Activated naive CD8-positive, alpha-beta T cell (primary cell): Measurements from ENCODE around the gene ING1.
"Not testable (repeated sequence)": the region's sequence is repeated elsewhere in the genome, so short reads cannot be mapped to it uniquely, and the experiment has no call there.

Source experiments
- H3K27ac Mint-ChIP-seq: one replicate; pipeline ENCODE4 v1.8.0; 2021; ENCODE audit warnings: mixed read lengths
- H3K27me3 Mint-ChIP-seq: one replicate; pipeline ENCODE4 v1.8.0; 2021; ENCODE audit warnings: mixed read lengths
- H3K36me3 Mint-ChIP-seq: one replicate; pipeline ENCODE4 v1.8.0; 2021; ENCODE audit warnings: mixed read lengths
- H3K4me1 Mint-ChIP-seq: one replicate; pipeline ENCODE4 v1.8.0; 2021; ENCODE audit warnings: low read depth, mixed read lengths
- H3K4me3 Mint-ChIP-seq: one replicate; pipeline ENCODE4 v1.8.0; 2021; ENCODE audit warnings: mild to moderate bottlenecking, mixed read lengths
- H3K9me3 Mint-ChIP-seq: one replicate; pipeline ENCODE4 v1.8.0; 2021; ENCODE audit warnings: low read depth, mixed read lengths

ING1 gene

GRCh38 chr13:110722971-110723370 lies 9.5 kb downstream of the ING1 start:
- H3K4me3 Mint-ChIP-seq: no peak overlapping the region
- H3K27me3 Mint-ChIP-seq: no peaks in the 10 kb centered on the region
- peaks cover 33% of the 10 kb centered on the region for H3K4me1 Mint-ChIP-seq
- no peaks in the 10 kb centered on the region for H3K9me3 Mint-ChIP-seq
- peaks cover 5% of the 10 kb centered on the region for H3K36me3 Mint-ChIP-seq
- peak overlapping the region; percentile 47 for H3K27ac Mint-ChIP-seq

DNA sequence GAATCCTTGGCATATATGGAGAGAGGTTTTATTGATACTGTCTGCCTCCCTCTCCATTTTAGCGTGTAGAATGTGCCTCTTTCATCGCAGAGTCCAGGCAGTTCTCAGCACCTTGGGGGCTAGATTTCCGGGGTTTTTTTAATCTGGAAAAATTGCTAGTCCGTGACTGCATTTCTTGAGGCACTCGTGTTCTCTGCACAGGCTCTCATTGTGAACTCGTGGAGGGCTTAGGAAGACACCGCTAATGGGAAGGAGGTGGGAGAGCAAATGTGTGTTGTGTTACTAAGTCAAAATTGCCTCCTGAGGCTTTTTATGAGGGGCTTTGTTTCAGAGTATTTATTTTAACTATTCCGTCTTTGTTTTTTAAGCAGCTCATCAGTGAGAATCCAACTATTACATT lies 10.1 kb downstream of the ING1 start:
- Mint-ChIP-seq H3K9me3 (no peaks in the 10 kb centered on the region), H3K4me1 (peaks cover 29% of the 10 kb centered on the region), H3K27me3 (no peaks in the 10 kb centered on the region), H3K36me3 (peaks cover 5% of the 10 kb centered on the region), H3K4me3 (no peak overlapping the region), H3K27ac (peak overlapping the region; percentile 54)

DNA sequence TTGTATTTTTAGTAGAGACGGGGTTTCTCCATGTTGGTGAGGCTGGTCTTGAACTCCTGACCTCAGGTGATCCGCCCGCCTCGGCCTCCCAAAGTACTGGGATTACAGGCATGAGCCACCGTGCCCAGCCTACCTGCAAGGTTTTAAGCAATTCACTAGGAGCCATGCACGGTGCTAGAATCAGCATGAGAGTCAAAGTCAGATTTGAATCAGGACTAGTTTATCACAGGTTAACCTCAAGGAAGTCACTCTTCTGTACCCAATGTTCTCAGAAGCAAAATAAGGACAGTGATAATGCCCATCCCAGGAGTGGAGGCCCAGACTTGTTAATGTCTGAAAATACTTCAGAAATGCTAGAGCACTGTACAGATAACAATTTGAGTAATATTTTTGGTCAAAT lies 12.7 kb downstream of the ING1 start:
- not testable (repeated sequence) for H3K27ac Mint-ChIP-seq, H3K9me3 Mint-ChIP-seq, H3K36me3 Mint-ChIP-seq, H3K27me3 Mint-ChIP-seq
- peaks cover 22% of the 10 kb centered on the region for H3K4me1 Mint-ChIP-seq
- H3K4me3 Mint-ChIP-seq: peak overlapping the region; percentile 56

DNA sequence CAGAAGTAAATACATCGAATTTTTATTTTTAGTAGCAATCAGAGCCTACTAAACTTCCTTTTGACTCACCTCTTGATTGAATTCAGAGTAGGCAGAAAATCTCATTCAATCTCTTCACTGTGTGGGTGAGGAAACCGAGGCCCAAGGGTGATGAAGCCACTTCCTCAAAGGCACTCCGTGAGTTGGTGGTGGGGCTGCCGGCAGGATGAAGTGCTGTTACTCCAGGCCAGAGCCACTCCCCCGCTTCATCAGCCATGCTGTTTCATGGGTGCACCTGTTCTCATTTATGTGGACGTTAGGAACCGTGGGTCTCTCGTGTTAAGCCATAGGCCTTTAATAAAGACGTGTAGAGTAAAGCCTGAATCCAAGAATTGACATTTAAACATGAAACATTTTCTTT lies 13.2 kb downstream of the ING1 start:
- Mint-ChIP-seq H3K4me3 (peak overlapping the region; percentile 56), H3K27me3 (no peaks in the 10 kb centered on the region), H3K4me1 (peaks cover 21% of the 10 kb centered on the region), H3K9me3 (no peaks in the 10 kb centered on the region), H3K27ac (peak overlapping the region; percentile 61), H3K36me3 (no peaks in the 10 kb centered on the region)

DNA sequence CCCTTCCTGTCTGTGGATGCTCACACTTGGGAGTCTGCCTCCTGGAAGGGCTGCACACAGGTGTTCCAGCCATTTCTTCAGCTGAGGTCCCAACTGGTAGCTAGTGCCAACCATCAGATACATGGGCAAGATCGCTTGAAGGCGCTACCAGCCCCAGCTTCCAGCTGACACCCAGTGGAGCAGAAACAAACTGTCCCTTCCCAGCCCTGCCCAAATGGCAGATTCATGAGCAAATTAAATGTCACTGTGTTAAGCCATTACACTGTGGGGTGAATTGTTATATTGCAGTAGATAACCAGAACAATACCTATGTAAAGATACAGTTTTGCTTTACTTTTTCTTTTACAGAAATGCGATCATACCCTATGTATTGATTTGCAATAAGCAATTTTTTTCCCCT lies 17.6 kb downstream of the ING1 start:
- Mint-ChIP-seq H3K9me3 (no peaks in the 10 kb centered on the region), H3K27ac (no peak overlapping the region), H3K27me3 (no peaks in the 10 kb centered on the region), H3K4me1 (peaks cover 13% of the 10 kb centered on the region), H3K4me3 (no peak overlapping the region), H3K36me3 (no peaks in the 10 kb centered on the region)

- Mint-ChIP-seq H3K27ac (no peak overlapping the region), H3K27me3 (no peaks in the 10 kb centered on the region), H3K4me3 (no peak overlapping the region), H3K36me3 (peaks cover 2% of the 10 kb centered on the region), H3K9me3 (no peaks in the 10 kb centered on the region), H3K4me1 (peaks cover 2% of the 10 kb centered on the region)
Observed at GRCh38 chr13:110734561-110734960, 21.1 kb downstream of the ING1 start.

GRCh38 chr13:110737555-110737954 lies 24.1 kb downstream of the ING1 start:
- H3K4me3 Mint-ChIP-seq: no peak overlapping the region
- H3K27me3 Mint-ChIP-seq: no peaks in the 10 kb centered on the region
- no peak overlapping the region for H3K27ac Mint-ChIP-seq
- no peaks in the 10 kb centered on the region for H3K9me3 Mint-ChIP-seq
- peaks cover 2% of the 10 kb centered on the region for H3K4me1 Mint-ChIP-seq
- H3K36me3 Mint-ChIP-seq: peaks cover 5% of the 10 kb centered on the region

- peaks cover 12% of the 10 kb centered on the region for H3K36me3 Mint-ChIP-seq
- no peak overlapping the region for H3K4me3 Mint-ChIP-seq
- no peaks in the 10 kb centered on the region for H3K9me3 Mint-ChIP-seq
- no peaks in the 10 kb centered on the region for H3K4me1 Mint-ChIP-seq
- no peak overlapping the region for H3K27ac Mint-ChIP-seq
- no peaks in the 10 kb centered on the region for H3K27me3 Mint-ChIP-seq
Observed at GRCh38 chr13:110743687-110744086, 30.2 kb downstream of the ING1 start.

- Mint-ChIP-seq H3K4me1 (no peaks in the 10 kb centered on the region), H3K27me3 (no peaks in the 10 kb centered on the region), H3K4me3 (no peak overlapping the region), H3K36me3 (peaks cover 15% of the 10 kb centered on the region), H3K27ac (no peak overlapping the region), H3K9me3 (no peaks in the 10 kb centered on the region)
Observed at GRCh38 chr13:110746438-110746837, 32.9 kb downstream of the ING1 start.

- no peaks in the 10 kb centered on the region for H3K27me3 Mint-ChIP-seq
- no peak overlapping the region for H3K27ac Mint-ChIP-seq
- H3K4me1 Mint-ChIP-seq: no peaks in the 10 kb centered on the region
- H3K36me3 Mint-ChIP-seq: peaks cover 10% of the 10 kb centered on the region
- no peaks in the 10 kb centered on the region for H3K9me3 Mint-ChIP-seq
- no peak overlapping the region for H3K4me3 Mint-ChIP-seq
Observed at GRCh38 chr13:110748271-110748670, 34.8 kb downstream of the ING1 start.

- H3K27me3 Mint-ChIP-seq: peaks cover 7% of the 10 kb centered on the region
- no peak overlapping the region for H3K27ac Mint-ChIP-seq
- no peaks in the 10 kb centered on the region for H3K9me3 Mint-ChIP-seq
- H3K4me3 Mint-ChIP-seq: no peak overlapping the region
- peaks cover 2% of the 10 kb centered on the region for H3K36me3 Mint-ChIP-seq
- H3K4me1 Mint-ChIP-seq: no peaks in the 10 kb centered on the region
Observed at GRCh38 chr13:110756219-110756631, 42.7 kb downstream of the ING1 start.

DNA sequence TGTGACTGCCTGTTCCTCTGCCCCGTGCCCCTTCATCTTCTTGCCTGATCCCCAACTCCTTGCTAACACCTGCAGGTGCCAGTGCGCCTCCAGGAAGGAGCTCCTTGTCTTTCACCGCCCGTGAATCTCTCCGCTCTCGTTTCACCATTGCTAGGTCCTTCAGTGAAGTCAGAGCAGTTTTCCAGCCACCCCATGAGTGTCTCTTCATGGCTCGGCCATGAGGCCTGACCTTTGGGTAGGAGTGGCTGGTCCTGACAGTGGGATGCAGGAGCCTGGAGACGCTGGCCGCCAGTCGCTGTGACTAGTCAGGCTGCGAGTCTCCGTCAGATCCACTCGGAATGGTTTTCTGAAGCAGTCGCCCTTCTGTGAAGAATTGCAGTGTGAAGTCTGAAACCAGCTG lies 43.8 kb downstream of the ING1 start:
- Mint-ChIP-seq H3K27ac (no peak overlapping the region), H3K27me3 (peaks cover 7% of the 10 kb centered on the region), H3K36me3 (peaks cover 2% of the 10 kb centered on the region), H3K4me3 (no peak overlapping the region), H3K9me3 (no peaks in the 10 kb centered on the region), H3K4me1 (no peaks in the 10 kb centered on the region)

DNA sequence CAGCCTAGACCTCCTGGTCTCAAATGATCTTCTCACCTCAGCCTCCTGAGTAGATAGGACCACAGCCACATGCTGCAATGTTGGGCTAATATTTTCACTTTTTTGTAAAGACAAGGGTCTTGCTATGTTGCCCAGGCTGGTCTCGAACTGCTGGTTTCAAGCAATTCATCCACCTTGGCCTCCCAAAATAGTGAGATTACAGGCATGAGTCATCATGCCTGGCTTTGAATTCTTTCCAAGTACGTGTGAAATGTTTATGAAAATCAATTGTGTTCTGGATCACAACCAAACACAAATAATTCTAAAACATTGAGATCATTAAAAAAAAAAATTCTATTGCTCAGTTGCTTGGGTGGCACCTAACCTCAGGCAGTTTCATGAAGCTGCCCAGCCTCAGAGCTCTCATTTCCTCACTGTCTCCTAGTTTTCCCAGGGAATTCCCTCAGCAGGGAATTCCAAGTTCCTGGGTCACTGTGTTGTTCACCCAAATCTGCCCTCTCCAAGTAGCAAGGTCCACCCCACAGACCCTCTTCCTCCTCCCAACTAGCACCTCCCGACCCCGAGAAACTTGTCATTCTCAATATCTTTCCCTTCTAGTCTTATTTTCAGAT lies 44.8 kb downstream of the ING1 start:
- H3K27me3 Mint-ChIP-seq: peaks cover 8% of the 10 kb centered on the region
- H3K9me3 Mint-ChIP-seq: no peaks in the 10 kb centered on the region
- no peaks in the 10 kb centered on the region for H3K4me1 Mint-ChIP-seq
- H3K36me3 Mint-ChIP-seq: peaks cover 2% of the 10 kb centered on the region
- no peak overlapping the region for H3K4me3 Mint-ChIP-seq
- H3K27ac Mint-ChIP-seq: no peak overlapping the region

DNA sequence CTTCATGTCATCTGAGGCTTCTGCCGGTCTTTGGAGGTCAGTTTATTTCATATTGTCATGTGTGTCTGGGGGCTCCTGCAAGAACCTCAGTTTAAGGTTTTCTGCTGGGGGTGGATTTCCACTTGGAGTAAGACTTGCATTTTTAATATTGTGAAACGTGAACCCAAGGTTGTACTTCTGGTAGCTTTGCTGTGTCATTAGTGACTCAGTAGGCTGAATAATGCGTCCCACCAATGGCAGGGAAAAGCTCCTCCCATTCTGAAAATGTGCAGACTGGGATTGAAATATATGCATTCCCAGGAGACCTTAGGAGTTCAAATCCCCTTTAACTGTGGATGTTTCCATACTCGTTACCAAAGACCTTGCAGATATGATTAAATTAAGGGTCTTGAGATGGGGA lies 46.2 kb downstream of the ING1 start:
- H3K27ac Mint-ChIP-seq: no peak overlapping the region
- peaks cover 2% of the 10 kb centered on the region for H3K36me3 Mint-ChIP-seq
- no peaks in the 10 kb centered on the region for H3K9me3 Mint-ChIP-seq
- peaks cover 16% of the 10 kb centered on the region for H3K27me3 Mint-ChIP-seq
- no peaks in the 10 kb centered on the region for H3K4me1 Mint-ChIP-seq
- H3K4me3 Mint-ChIP-seq: no peak overlapping the region

- H3K9me3 Mint-ChIP-seq: no peaks in the 10 kb centered on the region
- no peak overlapping the region for H3K4me3 Mint-ChIP-seq
- H3K27me3 Mint-ChIP-seq: peaks cover 18% of the 10 kb centered on the region
- peaks cover 2% of the 10 kb centered on the region for H3K36me3 Mint-ChIP-seq
- H3K4me1 Mint-ChIP-seq: no peaks in the 10 kb centered on the region
- no peak overlapping the region for H3K27ac Mint-ChIP-seq
Observed at GRCh38 chr13:110760611-110761010, 47.1 kb downstream of the ING1 start.

DNA sequence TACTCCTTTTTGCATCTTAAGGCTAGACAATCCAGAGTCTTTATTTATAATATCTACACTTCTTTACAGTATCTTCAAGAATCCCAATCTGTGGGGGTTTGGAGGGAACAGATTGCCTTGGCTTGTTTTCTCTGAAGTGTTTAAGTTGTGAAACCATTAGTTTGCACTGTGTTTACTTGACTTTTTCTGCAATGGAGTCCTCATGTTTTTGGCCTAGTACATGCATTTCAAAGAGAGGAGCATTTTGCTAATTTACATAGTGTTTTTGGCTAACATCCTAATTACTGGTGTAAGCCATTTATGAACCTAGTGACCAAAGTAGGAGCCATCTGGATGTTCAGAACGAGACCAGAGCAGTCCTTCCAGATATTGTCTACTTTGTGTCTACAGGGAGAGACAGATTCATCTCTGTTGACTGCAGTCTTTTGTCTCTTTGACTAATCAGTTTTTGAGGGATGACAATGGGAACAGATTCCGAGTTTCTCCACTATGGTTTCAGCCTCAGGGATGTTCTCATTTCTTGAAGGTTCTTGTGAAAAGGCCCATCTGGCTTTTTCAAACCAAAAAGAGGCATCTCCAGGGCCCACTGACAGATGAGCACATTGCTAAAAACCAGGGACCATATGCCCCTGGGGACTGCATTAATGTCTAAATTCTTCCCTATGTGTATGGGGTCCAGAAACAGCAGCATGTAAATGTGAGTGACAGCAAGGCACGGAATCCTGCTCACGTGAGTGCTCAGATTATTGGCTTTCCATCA lies 53.4 kb downstream of the ING1 start:
- H3K27me3 Mint-ChIP-seq: peaks cover 17% of the 10 kb centered on the region
- H3K4me1 Mint-ChIP-seq: no peaks in the 10 kb centered on the region
- H3K4me3 Mint-ChIP-seq: no peak overlapping the region
- no peaks in the 10 kb centered on the region for H3K9me3 Mint-ChIP-seq
- no peak overlapping the region for H3K27ac Mint-ChIP-seq
- H3K36me3 Mint-ChIP-seq: peaks cover 2% of the 10 kb centered on the region
